HG02970 (cell line): ENCODE measurements around the gene ZNF135.

Experiments
- ATAC-seq: cut with Tn5 transposase; IDR thresholded peaks from one replicate; pipeline ENCODE4 v1.9.1; 2021; ENCODE audit warnings: mild to moderate bottlenecking, moderate library complexity, moderate number of reproducible peaks; ENCODE audit not compliant: unreplicated experiment, low FRiP score

Gene ZNF135

DNA sequence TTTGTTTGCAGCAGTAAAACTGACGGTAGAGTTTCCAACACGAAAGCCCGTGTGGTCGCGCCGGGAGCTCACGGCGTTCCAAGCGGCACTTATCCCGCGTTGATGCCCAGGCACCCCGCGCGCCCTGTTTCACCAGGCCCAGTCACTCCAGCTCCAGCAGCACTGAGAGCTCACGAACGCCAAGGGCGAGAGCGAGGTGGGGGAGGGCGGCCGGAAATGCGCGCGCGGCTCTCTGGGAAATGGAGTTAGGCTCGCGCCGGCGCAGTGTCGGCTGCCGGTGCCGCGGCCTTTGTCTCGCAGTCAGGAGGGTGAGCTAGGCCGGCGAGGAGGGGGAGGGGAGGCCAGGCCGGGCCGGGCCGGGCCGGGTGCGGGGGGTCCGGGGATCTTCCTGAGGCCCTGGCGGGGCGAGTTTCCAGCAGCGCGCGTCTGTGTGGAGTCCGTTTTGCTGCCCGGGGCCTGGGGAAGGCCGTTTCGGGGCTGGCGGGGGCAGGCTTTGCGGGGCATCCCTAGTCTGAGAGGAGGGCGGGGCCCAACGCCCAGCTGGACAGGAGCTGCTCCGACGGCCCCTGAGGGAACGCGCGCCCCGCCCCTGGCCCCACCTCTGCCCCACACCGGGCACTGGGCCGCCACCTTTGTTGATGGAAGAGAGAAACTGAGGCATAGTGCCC lies at the start of gene ZNF135:
ZNF135 (plus strand) TSS at position 280 of the 668 bp plus-strand sequence. CDS start 721 bp downstream, outside the sequence.
- no peak for ATAC-seq

DNA sequence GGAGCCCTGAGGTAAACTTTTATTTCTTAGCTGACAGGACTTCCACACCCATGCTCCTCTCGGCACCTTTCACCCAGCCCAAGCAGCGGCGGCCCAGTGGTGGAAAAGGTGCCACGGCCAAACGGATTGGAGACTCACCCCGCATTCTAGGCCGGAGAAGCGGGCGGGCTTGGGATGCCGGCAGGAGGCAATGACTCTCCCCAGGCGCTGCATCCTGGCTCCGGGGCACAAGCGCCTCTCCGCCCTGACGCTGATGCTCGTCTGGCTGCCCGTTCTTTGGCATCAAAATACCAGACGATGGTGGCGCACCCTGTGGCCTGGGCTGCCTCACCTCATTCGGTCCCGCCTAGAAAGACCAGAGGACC lies 49.8 kb upstream of the ZNF135 start:
- no peak for ATAC-seq

DNA sequence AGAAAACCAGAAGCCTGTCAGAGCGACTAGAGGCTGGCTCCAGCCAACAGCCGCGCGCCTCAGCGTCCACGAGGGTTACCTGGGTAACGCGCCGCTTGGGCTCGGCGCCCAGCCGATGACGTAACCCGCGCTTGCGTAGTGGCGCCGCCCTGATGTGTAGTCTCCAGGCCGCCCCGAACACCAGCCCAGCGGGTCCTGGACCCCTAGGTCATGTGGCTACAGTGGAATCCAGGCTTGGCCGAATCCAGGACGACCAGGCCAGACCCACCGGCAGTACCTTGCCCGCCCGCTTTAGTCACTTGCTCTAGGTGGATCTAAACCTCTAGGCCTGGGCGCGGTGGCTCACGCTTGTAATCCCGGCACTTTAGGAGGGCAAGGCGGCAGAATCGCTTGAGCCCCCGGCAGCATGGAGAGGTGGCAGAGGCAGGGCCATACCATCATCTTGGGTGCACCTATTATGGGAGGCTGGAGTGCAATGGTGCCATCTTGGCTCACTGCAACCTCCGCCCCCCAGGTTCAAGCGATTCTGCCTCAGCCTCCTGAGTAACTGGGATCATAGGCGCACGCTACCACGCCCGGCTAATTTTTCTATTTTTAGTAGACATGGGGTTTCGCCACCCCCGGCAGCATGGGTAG lies 49.3 kb upstream of the ZNF135 start:
- ATAC-seq: no peak

DNA sequence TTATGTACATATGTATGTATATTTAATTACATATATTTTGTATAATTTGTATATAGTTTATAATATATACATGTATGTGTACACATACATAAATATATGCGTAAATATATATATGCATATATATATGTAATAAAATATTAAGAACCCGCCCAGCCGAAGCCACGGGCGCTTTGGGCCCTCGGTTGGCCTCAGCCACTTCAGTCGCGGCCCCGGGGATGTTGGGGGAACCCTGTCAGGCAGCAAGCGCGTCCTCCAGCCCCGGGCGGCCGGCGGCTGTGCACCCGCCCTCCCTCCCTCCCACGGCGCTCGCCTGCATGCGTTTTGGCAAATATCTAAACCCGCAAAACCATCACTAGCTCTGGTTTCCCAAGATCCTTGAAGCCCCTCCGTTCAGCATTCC lies 48.6 kb upstream of the ZNF135 start:
- ATAC-seq: no peak

DNA sequence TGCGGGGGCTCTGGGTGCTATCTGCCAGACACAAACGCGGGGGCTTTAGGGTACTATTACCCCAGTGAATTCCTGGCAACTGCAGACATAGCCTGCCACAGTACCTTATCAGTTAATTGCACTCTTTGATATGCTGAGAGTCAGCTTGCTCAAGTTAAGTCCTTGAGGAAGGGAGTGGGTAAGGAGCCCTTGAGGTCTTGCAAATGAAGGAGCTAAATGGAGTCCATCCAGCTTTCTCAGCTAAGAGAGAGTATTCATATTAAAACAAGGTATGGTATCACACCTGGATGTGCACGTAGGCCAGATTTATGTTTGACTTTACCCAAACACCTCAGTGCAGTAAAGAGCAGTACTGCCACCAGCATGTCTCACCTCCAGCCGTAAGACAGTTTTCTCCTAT lies 44.9 kb upstream of the ZNF135 start:
- no peak for ATAC-seq

DNA sequence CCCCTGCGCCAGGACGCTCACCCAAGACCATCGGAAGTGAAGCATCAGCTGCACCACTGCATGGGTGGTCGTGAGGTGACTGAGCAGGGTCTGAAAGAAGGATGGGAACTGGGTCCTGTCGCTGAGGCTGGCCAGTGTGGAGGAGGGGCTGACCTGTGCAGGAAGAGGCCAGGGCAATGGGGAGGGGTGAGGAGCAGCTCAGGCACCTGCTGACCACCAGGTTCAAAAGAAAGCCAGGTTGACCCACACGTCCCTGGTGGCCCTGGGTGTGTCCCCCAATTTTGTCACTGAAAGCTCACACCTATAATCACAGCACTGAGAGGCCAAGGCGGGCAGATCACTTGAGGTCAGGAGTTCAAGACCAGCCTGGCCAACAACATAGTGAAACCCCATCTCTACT lies 39.0 kb upstream of the ZNF135 start:
- no peak for ATAC-seq

DNA sequence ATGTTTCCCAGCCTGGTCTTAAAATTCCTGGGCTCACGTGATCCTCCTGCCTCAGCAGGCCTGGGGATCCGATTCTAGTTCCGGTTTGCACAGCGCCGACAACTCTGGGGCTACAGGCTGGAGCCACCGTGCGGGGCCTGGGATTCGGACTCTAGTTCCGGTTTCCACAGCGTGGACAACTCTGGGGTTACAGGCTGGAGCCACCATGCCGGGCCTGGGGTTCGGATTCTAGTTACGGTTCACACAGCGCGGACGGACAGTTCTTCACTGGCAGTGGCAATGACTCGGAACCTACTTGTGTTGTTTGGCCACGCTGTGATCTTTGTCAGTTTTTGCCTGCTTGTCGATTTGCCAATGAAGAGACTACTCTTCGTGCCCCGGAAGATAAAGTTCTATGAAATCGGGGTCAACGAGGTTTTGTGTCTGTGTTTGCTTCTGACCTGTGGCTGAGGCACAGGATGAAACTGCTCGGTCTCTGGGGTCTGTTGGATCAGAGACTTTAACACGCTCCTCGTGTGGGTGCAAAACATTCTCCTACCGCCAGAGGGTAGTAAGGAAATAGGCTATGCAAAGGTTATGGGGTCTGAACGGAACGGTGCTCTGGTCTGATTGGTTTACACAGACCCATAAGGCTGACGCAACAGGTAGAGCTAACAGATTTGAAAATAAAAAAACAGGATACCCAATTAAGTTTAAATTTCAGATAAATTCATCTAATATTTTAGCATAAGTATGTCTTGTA lies 37.4 kb upstream of the ZNF135 start:
- no peak for ATAC-seq

DNA sequence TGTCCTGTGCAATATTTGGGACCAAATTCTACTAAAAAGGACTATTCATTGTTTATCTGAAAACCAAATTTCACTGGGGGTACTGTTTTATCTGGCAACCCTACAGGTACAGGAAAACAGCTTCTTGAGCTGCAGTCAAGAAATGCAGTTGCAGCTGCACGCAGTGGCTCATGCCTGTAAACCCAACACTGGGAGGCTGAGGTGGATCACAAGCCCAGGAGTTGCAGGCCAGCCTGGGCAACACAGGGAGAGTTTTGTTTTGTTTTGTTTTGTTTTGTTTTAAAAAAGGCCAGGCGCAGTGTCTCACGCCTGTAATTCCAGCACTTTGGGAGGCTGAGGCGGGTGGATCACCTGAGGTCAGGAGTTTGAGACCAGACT lies 36.8 kb upstream of the ZNF135 start:
- ATAC-seq: no peak

DNA sequence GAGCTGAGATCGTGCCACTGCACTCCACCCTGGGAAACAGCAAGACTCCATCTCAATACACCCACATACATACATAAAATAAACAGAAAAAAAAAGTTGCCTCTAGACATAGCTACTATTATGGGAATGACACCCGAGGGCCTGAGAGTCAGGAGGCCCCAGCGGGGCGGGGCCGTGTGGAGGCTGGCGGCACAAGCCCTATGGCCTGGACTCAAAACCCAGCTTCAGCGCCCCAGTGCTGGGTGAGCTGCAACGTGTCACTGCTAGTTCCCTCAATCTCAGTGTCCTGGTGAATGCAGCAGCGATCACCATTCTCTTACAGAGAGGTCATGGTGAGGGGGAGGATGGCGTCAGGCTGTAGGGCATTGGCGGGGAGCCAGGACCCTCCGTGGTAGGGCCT lies 34.4 kb upstream of the ZNF135 start:
- no peak for ATAC-seq

DNA sequence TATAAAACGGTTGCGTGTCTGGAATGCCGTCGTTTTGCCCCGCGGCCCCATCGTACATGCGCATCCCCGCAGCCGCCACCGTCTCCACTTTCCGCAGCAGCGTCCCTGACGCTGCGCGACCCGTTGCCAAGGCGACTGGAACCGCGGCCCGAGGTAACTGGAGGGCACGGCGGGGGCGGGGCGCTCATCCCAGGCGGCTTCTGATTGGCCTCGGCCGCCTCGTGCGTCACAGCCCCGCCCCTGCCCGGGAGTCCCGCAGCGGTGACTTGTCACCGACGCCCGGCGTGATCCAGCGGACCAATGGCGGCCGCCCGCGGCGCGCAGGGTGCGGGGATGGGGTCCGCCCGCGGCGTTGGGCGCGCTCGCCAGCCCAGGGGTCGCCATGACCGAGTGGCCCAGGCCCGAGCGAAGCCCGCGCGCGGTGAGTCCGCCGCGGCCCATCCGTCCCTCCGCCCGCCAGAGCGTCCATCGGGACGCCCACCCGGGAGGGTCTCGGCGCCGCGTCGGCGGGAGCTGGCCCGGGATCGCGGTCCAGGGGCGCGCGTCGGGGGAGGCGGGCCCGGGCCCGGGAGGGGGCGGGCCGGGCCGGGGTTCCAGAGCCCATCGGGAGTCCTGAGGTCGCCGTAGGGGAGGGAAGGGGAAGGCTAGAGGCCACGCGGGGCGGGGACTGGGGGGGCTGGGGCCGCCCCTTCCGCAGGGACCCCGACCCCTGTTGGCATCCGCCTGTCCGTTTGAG lies 25.2 kb upstream of the ZNF135 start, which contains the start of gene ZSCAN1:
ZSCAN1 (plus strand) TSS at position 285 of the 736 bp plus-strand sequence. CDS start 3,812 bp downstream, outside the sequence.
- no peak for ATAC-seq

DNA sequence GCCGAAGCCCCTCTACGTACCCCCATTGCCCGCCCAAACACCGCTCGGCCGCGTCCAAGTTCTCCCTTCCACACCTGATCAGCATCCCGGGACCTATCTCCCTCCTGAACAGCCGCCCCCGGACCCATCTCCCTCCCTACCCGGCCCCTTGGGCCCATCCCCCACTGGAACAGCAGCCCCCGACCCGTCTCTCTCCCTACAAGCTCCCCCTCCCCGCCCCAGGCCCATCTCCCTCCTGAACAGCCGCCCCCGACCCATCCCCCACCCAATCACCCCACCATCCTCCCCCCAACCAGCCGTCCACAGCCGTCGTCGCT lies 24.6 kb upstream of the ZNF135 start:
- no peak for ATAC-seq

DNA sequence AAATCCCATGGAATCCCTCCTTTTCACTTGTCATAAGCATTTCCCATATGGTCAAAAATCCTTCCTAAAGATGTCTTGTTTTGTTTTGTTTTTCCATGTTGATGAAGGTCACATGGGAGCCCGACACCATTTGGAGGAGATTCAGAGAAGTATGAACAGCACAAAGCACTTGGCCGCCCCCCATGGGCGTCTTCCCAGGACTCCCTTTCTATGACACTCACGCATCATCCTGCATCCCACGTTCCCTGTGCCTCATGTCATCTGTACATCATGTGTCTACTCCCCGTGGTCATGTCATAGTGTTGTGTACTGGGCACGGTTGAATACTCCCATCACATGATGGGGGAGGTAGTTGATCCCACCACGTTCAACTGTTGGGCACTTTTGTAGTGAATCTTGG lies 23.2 kb upstream of the ZNF135 start:
- ATAC-seq: no peak

DNA sequence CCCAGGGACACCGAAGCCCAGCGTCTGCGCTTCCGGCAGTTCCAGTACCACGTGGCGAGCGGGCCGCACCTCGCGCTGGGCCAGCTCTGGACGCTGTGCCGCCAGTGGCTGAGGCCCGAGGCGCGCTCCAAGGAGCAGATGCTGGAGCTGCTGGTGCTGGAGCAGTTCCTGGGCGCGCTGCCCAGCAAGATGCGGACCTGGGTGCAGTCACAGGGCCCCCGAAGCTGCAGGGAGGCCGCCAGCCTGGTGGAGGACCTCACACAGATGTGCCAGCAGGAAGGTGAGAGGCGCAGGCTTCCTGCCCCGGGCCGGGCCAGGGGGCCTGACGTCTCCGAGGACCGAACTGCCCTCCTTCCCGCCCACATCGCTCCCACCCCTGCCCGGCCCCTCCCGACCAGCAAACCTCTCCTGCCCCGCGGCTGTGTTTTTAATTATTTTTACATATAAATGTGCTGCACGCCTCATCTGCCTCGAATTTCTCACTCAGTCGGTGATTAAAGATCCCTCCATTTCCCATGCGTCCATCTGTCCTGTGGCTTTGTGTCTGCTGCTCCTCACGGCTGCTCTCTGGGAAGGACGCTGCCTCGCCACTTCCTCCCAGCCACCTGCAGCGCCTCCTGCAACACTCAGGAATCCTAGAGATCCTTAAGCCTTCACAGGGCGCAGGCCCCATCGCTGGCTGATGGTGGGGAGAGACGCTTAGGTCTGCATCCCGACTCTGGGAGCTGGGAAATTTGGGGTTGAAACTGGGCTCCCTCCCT lies 21.0 kb upstream of the ZNF135 start:
- no peak for ATAC-seq

DNA sequence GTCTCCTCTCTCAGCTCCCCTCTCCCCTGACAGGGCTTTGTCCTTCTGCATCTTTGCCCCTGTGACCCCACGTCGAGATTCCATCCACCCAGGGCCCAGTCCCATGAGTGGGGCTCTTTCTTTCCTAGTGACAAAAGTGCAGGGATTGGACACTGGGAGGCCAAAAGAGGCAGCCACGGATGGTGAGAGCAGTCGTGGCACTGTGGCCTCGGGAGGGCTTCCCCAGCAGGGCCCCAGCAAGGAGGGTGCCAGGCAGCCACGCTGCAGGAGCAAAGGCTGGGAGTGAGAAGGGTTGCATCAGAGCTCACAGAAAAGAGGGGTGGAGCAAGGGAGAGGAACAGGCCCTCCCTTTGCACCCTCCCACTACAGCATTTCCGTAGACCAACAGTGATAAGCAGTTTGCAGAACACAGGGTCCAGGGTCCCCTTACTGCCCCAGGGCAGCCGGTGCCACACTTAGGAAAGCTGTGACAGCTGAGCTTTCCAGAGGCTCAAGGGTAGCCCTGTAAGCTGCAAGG lies 20.3 kb upstream of the ZNF135 start:
- ATAC-seq: no peak

DNA sequence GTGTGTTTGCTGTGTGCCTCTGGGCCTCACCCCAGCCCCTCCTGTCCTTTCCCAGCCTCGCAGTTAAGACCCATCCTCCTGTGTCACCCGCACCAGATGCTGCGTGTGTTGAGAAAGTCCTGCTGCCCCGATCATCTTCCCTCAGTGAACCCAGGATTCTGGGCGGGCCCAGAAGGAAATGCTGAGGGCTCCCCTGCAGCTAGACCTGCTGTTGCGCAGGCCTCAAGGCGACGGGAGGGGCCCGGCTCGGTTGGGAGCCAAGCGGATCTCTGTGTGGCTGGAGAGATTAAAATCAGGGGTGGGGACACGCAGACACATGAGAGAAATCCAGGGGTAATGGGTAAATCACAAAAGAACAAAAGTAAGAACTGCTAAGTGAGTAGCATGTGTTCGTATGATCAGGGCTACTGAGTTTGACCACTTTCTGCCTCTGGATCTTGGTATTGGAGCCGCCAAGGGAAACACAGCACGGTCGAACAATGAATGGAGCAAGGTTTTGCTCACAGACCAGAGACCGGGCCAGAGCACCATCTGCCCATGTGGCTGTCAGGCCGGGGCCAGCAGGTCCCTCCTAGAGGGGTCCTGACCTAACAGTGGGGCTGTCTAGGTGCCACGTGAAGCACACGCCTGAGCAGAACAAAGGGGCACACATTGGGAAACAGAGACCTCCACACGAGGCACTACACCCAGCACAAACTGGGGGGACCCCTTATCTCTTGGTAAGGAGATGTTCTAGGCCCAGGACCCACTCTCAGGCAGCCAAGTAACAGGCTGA lies 18.1 kb upstream of the ZNF135 start:
- no peak for ATAC-seq

DNA sequence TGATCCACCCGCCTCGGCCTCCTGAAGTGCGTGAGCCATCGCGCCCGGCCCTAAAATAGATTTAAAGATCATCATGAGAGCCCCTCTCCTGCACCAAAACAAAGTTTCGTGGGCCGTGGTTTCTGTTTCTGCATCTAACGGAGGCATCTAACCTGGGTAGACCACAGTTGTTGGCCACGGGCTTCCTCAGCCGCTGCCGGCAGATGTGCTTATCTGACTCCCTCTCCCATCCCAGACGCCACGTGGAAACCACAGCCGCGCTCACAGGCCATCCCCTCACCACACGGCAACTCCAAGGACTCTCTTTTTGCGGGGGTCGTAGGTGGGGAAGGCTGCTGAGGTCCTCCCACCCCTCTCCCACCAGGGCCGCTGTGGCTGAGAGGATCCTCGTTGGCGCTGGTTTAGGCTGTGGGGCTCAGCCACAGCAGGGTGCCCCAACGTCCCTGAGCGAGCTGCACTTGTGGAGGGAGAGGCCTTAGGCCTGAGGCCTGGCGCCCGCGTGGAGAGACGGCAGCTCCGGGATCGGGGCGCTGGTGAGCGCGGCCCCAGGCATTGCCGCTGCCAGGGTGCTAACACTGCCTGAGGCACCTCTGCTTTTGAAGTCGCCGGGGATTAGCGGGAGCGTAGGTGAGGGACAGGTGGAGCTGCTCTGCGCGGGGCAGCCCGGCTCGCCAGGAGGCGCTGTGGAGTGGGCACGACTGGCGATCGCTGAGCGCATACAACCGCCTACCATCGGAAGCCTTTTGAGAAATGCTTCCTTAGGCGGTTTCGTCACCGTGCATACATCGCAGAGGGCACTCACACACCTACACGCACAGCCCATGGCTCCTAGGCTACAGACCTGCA lies 16.4 kb upstream of the ZNF135 start:
- ATAC-seq: no peak

DNA sequence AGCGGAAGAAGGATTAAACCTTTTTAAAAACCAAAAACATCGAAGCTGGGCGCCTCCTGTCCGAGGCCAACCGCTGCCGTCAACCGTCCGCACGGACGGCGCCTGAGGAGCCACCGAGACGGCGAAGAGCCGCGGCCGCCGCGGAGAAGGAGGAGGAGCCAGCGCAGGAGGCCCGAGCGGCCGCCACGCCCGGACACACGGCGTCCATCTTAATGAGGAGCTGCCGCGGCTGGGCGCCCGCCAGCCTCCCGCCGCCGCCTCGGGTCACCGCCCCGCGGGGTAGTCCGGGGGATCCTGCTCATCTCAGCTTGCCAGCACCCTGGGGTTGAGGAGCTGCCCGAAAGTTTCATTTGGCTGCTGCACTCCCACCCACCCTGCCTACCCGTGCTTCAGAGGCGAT lies 14.7 kb upstream of the ZNF135 start:
- no peak for ATAC-seq

DNA sequence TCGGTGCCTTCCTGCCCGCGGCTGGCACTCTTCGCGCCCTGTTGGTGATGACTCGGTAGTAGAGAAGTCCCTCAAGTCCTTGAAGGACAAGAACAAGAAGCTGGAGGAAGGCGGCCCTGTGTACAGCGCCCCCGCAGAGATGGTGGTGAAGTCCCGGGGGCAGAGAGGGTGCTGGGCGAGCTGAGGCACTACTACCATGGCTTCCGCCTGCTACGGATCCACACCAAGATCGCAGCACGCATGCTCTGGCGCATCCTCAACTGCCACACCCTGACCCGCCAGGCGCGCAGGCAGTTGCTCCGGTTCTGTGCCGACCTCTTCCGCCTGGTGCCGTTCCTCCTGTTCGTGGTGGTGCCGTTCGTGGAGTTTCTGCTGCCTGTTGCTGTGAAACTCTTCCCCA lies 14.2 kb upstream of the ZNF135 start:
- no peak for ATAC-seq
